Measurements from ENCODE around the gene SLC25A34.

Gene SLC25A34

DNA sequence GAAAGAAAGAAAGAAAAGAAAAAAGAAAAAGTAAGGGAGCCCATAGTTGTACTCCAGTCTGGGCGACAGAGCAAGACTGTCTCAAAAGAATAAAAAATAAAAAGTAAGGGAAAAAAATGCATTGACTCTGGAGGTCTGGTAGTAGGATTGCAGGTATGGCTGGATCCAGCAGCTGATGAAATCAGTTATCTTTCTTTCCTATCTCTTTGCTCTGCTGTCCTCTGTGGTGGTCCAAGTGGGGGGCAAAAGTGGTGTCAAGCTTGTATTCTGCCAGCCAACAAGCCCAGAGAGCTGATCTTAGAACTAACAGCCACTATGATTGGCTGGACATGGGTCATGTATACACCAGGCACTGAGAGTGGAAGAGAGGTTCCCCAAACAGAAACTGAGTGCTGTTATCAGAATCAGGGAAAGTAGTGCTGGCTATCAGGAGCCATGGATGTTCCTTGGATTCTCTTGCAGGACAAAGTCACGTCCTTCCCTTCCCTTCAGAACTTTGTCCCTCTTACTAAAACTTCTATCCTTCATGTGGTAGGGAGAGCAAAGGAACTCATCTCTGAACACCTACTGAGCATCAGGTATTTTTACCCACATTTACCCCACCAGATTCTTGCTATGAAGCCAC is 19.1 kb downstream of the SLC25A34 start:
- no peak for DNase-seq

DNA sequence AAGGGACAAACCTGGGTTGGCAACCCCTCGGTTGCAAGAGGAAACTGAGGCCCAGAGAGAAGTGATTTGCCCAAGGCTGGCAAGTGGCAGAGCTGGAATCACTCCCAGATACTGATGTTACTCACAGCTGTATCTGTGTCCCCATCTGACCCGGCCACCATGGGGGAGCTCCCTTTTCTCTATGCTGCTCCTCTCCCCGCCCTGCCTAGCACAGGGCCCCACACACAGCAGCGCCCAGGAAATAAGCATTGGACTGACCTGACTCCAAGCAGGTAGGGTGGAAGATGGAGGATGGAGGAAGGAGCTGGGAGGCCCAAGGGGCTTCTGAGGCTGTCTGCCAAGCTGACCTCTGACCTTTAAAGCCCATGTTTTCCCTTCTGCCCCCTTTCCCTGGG is 19.6 kb downstream of the SLC25A34 start:
- DNase-seq, result no peak

GRCh38 chr1:15756143-15757015 is 20.3 kb downstream of the SLC25A34 start:
- no peak for DNase-seq

DNA sequence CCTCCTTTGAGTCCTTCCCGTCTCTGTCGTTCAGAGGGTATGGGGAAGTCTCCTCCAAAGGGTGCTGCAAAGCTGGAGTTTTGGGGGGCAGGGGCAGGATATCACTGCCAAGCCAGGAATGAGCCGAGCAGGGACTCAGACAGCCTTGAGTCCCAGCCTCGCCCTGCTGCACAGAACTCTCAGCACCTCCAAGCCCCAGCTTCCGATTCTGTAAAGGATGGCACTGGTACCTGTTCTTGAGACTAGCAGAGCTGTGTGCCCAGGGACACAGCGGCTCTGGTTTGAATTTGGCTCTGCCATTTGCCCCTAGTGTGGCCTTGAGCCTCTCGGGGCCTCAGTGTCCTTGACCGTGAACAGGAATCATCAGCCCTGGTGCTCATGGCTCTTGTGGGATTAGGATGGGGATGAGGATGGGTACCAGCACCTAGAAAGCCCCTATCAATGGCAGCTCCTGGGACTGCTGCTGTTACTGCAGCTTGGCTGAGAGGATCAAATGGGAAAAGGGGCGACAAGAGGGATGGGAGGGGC is 21.0 kb downstream of the SLC25A34 start:
- no peak for DNase-seq

DNA sequence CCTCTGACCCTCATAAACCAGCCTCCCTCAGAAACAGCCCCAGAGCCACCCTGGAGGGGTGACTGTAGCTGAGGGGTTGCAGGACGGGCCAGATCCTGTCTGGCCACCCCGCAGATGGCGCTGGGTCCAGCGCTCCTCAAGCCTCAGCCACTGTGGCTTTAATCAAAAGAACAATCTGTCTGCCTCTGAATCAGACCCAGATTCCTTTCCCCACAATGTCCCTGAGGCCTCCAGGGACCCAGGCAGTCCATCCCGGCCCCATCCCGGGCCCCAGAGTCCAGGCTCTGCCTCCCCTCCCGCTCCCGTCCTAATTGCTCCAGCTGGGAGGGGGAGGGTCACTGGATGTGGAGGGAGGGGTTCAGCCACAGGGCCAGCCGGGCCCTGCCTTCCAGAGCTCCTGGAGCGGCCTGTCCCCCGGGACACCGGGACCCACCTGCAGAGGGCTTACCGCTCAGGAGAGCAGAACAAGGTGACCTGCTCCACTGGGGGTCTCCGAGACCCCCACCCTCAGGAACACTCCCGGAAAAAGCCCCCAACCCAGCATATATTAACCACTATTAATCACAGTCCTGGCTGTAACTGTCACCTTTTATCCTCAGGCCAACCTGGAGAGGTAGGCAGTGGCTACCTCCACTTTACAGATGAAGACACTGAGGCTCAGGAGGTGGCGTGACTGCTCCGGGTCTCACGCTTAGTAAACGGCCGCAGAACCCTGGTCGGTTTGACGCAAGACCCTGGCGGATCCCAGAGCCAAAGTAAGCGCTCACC is 21.7 kb downstream of the SLC25A34 start:
- no peak for DNase-seq

DNA sequence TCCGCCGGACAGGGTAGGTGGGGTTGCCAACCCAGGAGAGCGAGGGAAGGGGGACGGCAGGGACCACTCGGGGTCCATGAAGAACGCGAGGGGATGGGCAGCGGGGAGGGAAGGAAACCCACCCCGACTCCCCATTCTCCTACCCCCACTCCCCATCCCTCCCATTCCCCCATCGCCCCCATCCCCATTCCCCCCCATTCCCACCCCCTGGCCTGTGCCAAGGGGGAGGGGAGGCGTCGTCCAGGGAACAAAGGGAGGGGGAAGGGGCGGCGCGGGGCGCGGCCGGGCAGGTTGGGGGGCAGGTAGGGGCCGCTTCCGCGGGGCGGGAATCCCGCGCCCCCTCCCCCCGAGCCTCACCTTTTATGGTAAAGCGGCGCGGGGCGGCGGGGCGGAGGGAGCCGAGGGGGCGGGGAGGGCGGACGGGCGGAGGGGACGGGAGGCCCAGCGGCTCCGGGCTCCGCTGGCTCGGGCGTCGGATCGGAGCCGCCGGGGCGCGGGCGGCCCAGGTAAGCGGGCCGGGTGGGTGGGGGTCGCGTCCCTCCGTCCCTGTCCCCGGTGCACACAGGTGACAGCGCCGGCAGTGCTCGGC is 22.4 kb downstream of the SLC25A34 start, which contains the start of gene FBLIM1:
TSS of gene FBLIM1 (plus strand) at position 453 of the 589 bp plus-strand sequence. CDS start 6,189 bp downstream, outside the sequence.
- DNase-seq, result no peak

DNA sequence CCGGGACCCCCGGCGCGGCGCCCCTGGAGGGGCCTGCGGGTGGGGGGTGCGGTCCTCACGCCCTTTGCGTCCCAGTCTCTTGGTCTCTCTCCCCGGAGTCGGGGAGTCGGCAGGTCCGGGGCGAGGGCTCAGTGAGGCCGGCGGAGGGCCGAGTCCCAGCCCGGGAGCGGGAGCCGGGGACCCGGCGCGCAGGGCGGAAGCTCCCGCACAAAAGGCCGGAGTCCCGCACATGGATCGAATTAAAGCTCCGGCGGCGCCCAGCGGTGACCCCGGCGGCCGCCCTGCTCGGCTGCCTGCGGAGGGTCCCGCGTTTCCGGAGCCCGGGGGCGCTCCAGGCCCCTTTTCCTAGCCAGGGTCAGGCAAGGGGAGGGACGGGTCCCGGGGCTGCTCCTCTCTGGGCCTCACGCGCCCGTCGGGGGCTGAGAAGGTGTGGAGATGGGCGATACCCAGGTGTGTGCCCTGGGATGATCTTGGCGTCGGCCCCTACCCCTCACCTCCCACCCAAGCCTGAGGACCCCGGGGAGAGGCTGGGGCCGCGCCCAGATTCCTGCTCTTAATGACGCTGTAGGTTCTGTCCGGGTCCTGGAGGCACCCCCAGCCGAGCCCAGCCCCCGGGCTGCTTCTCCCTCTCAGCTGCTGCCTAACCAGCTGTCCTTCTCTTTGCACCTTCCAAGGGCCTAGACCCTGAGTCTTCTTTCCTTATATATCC is 23.0 kb downstream of the SLC25A34 start:
- no peak for DNase-seq

DNA sequence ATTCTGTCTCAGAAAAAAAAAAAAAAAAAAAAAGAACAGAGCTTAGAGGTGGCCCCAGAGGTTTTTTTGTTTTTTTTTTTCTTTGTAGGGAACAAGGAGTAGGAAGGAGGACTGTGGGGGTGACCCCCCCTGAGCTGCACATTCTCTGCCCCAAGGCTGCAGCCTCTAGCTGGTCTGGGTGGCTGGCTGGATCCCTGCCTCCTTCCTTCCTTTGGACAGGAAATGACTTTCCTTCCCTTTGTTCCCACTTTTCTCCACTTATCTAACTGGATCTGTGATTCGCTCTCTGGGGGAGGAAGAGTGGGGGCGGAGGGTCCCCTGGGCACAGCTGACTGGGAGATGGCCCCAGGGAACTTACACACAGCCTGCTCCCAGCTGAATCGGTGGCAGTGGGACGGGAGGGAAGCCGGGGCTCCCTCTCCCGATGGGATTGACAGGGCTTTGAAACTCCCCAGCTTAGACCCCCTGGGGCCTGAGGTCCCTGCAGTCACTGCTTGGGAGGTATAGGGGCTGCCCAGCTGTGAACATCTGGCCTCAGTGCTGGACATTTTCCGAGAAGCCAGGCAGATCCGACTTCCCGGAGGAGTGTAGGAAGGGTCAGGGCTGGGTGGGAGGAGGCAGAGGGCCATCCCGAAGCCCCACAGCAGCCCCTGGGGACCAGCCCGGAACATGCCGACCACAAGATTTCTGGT is 24.6 kb downstream of the SLC25A34 start:
- no peak for DNase-seq

DNA sequence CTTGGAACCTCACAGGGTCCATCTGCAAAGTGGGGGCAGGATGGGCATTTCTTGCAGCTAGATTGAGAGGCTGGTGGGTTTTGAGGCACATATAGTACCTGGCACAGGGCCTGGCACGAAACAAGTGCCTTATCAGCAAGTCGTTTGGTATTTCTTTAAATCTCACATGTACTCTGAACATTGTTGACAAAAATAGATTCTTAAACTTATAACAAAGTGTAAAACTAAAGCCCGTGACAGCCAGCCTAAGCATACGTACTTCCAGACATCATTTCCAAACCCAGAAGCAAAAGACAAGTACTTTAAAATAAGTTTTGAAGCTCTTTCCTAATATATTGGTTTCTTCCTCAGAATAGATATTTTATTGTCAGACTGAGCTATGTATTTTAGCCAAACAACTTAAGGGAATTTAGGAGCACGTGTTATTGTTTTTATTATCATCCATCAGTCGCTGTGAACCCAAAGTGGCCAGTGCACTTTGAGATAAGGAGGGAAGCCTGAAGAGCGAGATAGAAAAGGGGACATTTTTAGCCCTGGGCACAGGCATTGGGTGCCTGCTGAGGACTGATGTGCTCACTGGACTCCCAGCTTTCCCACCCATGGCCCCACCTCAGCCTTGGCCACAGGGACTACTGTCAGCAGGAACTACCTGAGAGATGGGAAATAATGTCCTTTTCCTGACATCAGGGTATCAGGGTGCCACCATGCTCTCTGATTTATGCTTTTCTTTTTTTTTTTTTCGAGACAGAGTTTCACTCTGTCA is 25.5 kb downstream of the SLC25A34 start:
- no peak for DNase-seq

- no peak for DNase-seq
Measured at GRCh38 chr1:15762546-15762945, 26.5 kb downstream of the SLC25A34 start.

DNA sequence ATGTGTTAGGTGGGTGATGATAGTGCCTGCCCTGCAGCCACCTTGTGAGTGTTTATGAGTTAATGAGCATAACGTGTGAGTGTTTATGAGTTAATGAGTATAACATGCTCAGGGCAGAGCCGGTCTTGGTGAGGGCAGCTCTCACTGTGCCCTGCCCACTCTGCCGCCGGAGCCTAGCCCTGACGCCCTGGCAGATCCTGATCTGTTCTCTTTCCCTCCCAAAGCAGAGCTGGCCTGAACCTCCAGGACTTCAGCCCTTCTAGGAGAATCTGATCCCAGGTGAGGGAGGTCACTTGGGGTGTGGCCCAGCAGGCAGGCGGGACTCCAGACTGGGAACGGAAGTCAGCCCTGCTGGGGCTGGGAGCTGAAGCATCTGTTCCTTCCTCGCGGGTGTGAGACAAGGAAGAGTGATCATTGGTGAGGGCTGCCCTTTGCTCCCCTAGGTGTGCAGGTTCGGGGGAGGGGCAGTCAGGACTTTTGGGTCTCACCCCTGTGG is 28.3 kb downstream of the SLC25A34 start:
- no peak for DNase-seq

DNA sequence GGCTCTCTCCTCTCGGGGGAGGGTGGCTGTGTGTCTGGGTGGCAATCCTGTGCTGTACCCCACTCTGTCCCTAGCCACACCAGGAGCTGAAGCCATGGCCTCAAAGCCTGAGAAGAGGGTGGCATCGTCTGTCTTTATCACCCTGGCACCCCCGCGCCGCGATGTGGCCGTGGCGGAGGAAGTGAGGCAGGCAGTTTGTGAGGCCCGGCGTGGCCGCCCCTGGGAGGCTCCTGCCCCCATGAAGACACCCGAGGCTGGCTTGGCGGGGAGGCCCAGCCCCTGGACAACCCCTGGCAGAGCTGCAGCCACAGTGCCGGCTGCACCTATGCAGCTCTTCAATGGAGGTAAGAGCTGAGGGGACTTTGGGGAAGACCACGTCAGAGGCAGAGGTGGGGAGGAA is 28.8 kb downstream of the SLC25A34 start:
- DNase-seq, result no peak

GRCh38 chr1:15765495-15766194 is 29.6 kb downstream of the SLC25A34 start:
- no peak for DNase-seq

DNA sequence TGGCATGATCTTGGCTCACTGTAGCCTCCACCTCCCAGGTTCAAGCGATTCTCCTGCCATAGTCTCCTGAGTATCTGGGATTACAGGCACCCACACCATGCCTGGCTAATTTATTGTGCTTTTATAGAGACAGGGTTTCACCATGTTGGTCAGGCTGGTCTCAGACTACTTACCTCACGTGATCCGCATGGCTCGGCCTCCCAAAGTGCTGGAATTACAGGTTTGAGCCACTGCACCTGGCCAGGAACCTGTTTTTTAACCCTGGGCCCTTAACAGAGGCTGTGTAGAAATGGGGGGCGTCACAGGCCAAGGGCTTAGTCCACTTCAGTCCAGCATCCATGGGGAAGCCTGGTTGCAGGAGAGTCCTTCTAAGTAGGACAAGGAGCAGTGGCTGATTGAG is 31.9 kb downstream of the SLC25A34 start:
- no peak for DNase-seq

DNA sequence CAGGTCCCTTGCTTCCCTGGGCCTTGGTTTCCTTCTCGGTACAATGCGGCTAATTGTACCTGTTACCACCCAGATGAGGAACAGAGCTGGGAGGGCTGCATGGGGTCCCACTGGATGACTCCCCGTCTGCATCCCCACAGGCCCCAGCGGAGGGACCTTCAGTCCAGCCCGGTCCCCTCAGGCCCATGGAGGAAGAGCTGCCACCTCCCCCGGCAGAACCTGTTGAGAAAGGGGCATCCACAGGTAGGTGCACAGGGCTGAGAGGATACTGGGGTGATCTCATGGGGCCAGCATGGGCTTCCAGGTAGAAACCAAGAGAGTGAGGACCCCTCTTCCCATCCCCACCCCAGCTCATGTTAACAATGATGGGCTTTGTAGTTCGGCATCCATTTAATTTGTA is 32.3 kb downstream of the SLC25A34 start:
- DNase-seq, result no peak

GRCh38 chr1:15770313-15770962 is 34.4 kb downstream of the SLC25A34 start:
- DNase-seq, result no peak

- DNase-seq, result no peak
Measured at GRCh38 chr1:15771836-15772515, 35.9 kb downstream of the SLC25A34 start.

GRCh38 chr1:15775706-15776105 is 39.6 kb downstream of the SLC25A34 start:
- DNase-seq, result no peak
